GM18861 (cell line): ENCODE measurements around the gene ACOT4.
"Not testable (repeated sequence)": the region's sequence is repeated elsewhere in the genome, so short reads cannot be mapped to it uniquely, and the experiment has no call there.

Experiments used
- ATAC-seq: cut with Tn5 transposase; IDR thresholded peaks from one replicate; pipeline ENCODE4 v1.9.1; 2021; ENCODE audit not compliant: unreplicated experiment

The ACOT4 gene

GRCh38 chr14:73576391-73576790 is 15.3 kb upstream of the ACOT4 start:
- no peak for ATAC-seq

GRCh38 chr14:73577214-73577613 is 14.5 kb upstream of the ACOT4 start:
- not testable (repeated sequence) for ATAC-seq

GRCh38 chr14:73582102-73582979 is 9.3 kb upstream of the ACOT4 start:
- not testable (repeated sequence) for ATAC-seq

GRCh38 chr14:73588695-73589094 is 3.0 kb upstream of the ACOT4 start:
- no peak for ATAC-seq

GRCh38 chr14:73589116-73589515 is 2.6 kb upstream of the ACOT4 start:
- ATAC-seq = no peak

GRCh38 chr14:73590673-73591004 is 1.0 kb upstream of the ACOT4 start:
- not testable (repeated sequence) for ATAC-seq

GRCh38 chr14:73594491-73594890 is 2.8 kb downstream of the ACOT4 start:
- no peak for ATAC-seq

- no peak for ATAC-seq
Observed at GRCh38 chr14:73599499-73599898, 7.8 kb downstream of the ACOT4 start.

- no peak for ATAC-seq
Observed at GRCh38 chr14:73602994-73603393, 11.3 kb downstream of the ACOT4 start.

GRCh38 chr14:73606271-73606670 is 14.6 kb downstream of the ACOT4 start:
- no peak for ATAC-seq

GRCh38 chr14:73607241-73607640 is 15.6 kb downstream of the ACOT4 start:
- no peak for ATAC-seq

GRCh38 chr14:73610687-73611086 is 19.0 kb downstream of the ACOT4 start:
- ATAC-seq = no peak

GRCh38 chr14:73612339-73613045 is 20.8 kb downstream of the ACOT4 start, which contains the start of gene ACOT6:
Gene ACOT6 (plus strand): TSS chr14:73612517. CDS start chr14:73612572, 55 bp downstream.
- peak; percentile 62 for ATAC-seq

- no peak for ATAC-seq
Observed at GRCh38 chr14:73613046-73613383, 21.3 kb downstream of the ACOT4 start.

- ATAC-seq = no peak
Observed at GRCh38 chr14:73613419-73613963, 21.8 kb downstream of the ACOT4 start.

- no peak for ATAC-seq
Observed at GRCh38 chr14:73616831-73617230, 25.2 kb downstream of the ACOT4 start.

GRCh38 chr14:73619524-73619923 is 27.9 kb downstream of the ACOT4 start:
- ATAC-seq = no peak

GRCh38 chr14:73620268-73620667 is 28.6 kb downstream of the ACOT4 start:
- ATAC-seq = no peak

GRCh38 chr14:73623504-73624054 is 31.9 kb downstream of the ACOT4 start:
- ATAC-seq = no peak

GRCh38 chr14:73625706-73626105 is 34.0 kb downstream of the ACOT4 start:
- no peak for ATAC-seq

- ATAC-seq = no peak
Observed at GRCh38 chr14:73627151-73627558, 35.5 kb downstream of the ACOT4 start.
